ENCODE results near the gene BANK1.

The BANK1 gene

DNA sequence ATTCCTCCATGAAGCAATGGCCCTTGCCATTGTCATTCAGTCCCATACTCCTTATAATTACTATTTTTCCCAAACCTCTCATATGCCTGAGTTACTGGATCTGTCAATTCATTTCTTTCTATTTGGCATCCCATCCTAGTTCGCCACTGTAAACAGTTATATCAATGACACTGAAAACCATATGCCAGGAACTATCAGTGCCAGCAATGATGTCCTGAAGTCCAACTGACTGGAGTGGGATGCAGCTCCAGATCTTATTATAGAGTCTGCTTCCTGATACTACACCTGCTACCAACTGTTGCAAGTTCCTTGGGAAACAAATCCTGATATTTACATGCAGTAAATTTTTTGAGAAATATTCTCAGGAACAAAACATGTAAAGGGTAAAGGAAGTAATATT, 27.0 kb upstream of the BANK1 start:
- no peak for TF ChIP-seq EZH2 (IDR thresholded peaks at IDR 0.05; ENCODE audit: borderline replicate concordance, low read length)
- TF ChIP-seq, protein P1, sequence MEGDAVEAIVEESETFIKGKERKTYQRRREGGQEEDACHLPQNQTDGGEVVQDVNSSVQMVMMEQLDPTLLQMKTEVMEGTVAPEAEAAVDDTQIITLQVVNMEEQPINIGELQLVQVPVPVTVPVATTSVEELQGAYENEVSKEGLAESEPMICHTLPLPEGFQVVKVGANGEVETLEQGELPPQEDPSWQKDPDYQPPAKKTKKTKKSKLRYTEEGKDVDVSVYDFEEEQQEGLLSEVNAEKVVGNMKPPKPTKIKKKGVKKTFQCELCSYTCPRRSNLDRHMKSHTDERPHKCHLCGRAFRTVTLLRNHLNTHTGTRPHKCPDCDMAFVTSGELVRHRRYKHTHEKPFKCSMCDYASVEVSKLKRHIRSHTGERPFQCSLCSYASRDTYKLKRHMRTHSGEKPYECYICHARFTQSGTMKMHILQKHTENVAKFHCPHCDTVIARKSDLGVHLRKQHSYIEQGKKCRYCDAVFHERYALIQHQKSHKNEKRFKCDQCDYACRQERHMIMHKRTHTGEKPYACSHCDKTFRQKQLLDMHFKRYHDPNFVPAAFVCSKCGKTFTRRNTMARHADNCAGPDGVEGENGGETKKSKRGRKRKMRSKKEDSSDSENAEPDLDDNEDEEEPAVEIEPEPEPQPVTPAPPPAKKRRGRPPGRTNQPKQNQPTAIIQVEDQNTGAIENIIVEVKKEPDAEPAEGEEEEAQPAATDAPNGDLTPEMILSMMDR (IDR thresholded peaks at IDR 0.05; ENCODE audit: low read length), result no peak
- H3K27ac ChIP-seq (ENCODE audit: low read depth, low read length, poor library complexity, severe bottlenecking), result no peak overlapping the region
- H3K9ac ChIP-seq (ENCODE audit: low read length), result no peak overlapping the region
- H3K9me3 ChIP-seq (ENCODE audit: low read length), result peaks cover 6% of the 10 kb centered on the region; the same call in 1 of the 2 replicates
- H4K20me1 ChIP-seq (ENCODE audit: insufficient read depth, low read length), result no peaks in the 10 kb centered on the region
- H3K36me3 ChIP-seq (ENCODE audit: insufficient read depth, low read length), result no peaks in the 10 kb centered on the region
- no peak overlapping the region for H3K4me3 ChIP-seq (ENCODE audit: low read depth, low read length, poor library complexity, severe bottlenecking)
- no peaks in the 10 kb centered on the region for H3K9me2 ChIP-seq (ENCODE audit: low read depth, low read length)
- H2AFZ ChIP-seq (ENCODE audit: low read length), result no peak overlapping the region
- H3K79me2 ChIP-seq (ENCODE audit: insufficient read depth, low read length), result no peaks in the 10 kb centered on the region
- H3K27me3 ChIP-seq (ENCODE audit: insufficient read depth, low read length), result no peaks in the 10 kb centered on the region
- no peaks in the 10 kb centered on the region for H3F3A ChIP-seq (ENCODE audit: insufficient read depth, low read length)
- H3K4me2 ChIP-seq (ENCODE audit: low read length), result no peak overlapping the region
- peaks cover 14% of the 10 kb centered on the region for H3K4me1 ChIP-seq (ENCODE audit: insufficient read depth, low read length, severe bottlenecking)

DNA sequence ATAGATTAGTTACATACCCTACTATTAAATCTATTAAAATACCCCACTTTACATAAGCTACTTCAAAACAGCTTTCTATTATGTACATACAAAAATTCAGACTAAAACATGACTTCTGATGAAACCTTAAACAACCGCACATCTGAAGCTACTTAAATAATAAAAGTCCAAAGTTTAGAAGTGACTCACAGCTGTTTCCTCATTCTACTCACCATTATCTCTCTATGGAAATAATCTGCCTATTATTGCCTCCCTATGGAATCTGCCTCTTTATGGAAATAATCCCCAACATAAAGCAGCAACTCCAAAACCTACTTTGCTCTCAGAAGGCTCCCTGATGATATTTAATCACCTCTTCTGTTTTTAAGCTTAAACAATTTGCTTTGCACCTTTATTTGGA, 15.7 kb upstream of the BANK1 start:
- Histone ChIP-seq H3K27ac (ENCODE audit: low read depth, low read length, poor library complexity, severe bottlenecking) (no peak overlapping the region), H3K27me3 (ENCODE audit: insufficient read depth, low read length) (no peaks in the 10 kb centered on the region), H3K4me2 (ENCODE audit: low read length) (no peak overlapping the region), H3F3A (ENCODE audit: insufficient read depth, low read length) (no peaks in the 10 kb centered on the region), H3K4me3 (ENCODE audit: low read depth, low read length, poor library complexity, severe bottlenecking) (no peak overlapping the region), H4K20me1 (ENCODE audit: insufficient read depth, low read length) (no peaks in the 10 kb centered on the region), H3K9me2 (ENCODE audit: low read depth, low read length) (no peaks in the 10 kb centered on the region), H2AFZ (ENCODE audit: low read length) (no peak overlapping the region), H3K9me3 (ENCODE audit: low read length) (peaks cover 6% of the 10 kb centered on the region), H3K79me2 (ENCODE audit: insufficient read depth, low read length) (no peaks in the 10 kb centered on the region), H3K4me1 (ENCODE audit: insufficient read depth, low read length, severe bottlenecking) (no peaks in the 10 kb centered on the region), H3K9ac (ENCODE audit: low read length) (no peak overlapping the region), H3K36me3 (ENCODE audit: insufficient read depth, low read length) (no peaks in the 10 kb centered on the region)
- TF ChIP-seq EZH2 (IDR thresholded peaks at IDR 0.05; ENCODE audit: borderline replicate concordance, low read length), result no peak
- TF ChIP-seq, protein P1 (IDR thresholded peaks at IDR 0.05; ENCODE audit: low read length), result no peak

DNA sequence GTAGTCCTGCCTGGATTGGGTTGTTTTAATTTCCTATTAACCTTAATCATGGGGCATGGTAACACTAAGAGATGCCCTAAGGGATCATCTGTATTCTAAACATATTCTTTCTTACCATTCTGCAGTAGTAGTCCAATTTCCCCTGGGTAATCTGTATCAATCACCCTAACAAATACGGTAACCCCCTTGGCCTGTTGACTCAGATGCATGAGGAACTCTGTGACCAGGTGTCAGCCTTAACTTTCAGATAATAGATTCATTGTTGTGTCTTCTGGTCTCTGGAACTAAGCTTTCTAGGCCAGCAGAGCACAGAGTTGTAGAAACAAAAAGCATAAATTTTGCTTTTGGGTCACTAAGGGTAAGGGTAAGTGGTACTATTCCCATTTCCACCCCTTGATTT, 13.1 kb upstream of the BANK1 start:
- Histone ChIP-seq H3K36me3 (ENCODE audit: insufficient read depth, low read length) (no peaks in the 10 kb centered on the region), H3K27ac (ENCODE audit: low read depth, low read length, poor library complexity, severe bottlenecking) (no peak overlapping the region)
- TF ChIP-seq, protein P1 (IDR thresholded peaks at IDR 0.05; ENCODE audit: low read length), result no peak
- TF ChIP-seq EZH2 (IDR thresholded peaks at IDR 0.05; ENCODE audit: borderline replicate concordance, low read length), result no peak

More for the DNA sequence above, 13.1 kb upstream of the BANK1 start:
- no peaks in the 10 kb centered on the region for H3F3A ChIP-seq (ENCODE audit: insufficient read depth, low read length)
- H3K4me2 ChIP-seq (ENCODE audit: low read length), result no peak overlapping the region
- no peaks in the 10 kb centered on the region for H3K79me2 ChIP-seq (ENCODE audit: insufficient read depth, low read length)
- H2AFZ ChIP-seq (ENCODE audit: low read length), result no peak overlapping the region
- H3K9me3 ChIP-seq (ENCODE audit: low read length), result no peaks in the 10 kb centered on the region
- H3K4me1 ChIP-seq (ENCODE audit: insufficient read depth, low read length, severe bottlenecking), result no peaks in the 10 kb centered on the region
- H3K9ac ChIP-seq (ENCODE audit: low read length), result no peak overlapping the region
- H3K4me3 ChIP-seq (ENCODE audit: low read depth, low read length, poor library complexity, severe bottlenecking), result no peak overlapping the region
- H3K27me3 ChIP-seq (ENCODE audit: insufficient read depth, low read length), result no peaks in the 10 kb centered on the region
- no peaks in the 10 kb centered on the region for H3K9me2 ChIP-seq (ENCODE audit: low read depth, low read length)
- no peaks in the 10 kb centered on the region for H4K20me1 ChIP-seq (ENCODE audit: insufficient read depth, low read length)

Measured in OCI-LY1 (cell line).